Sigmoid colon (tissue), 7 donors: ENCODE data around the gene FRRS1. TPM values are rescaled to one million over a fixed set of nuclear protein-coding genes. Genes with fewer than 3 reads are reported as not detected.

Experiments used
- polyA plus RNA-seq, 3 donors: library from polyadenylated mRNA; stranded (reverse); fragments of 200-250 nt; gene quantifications; one replicate each; pipeline ENCODE4 v1.2.3, GENCODE V29; 2013
- small RNA-seq, 3 donors: library from RNA; depleted of rRNA; stranded (forward); fragments of <200 nt; gene quantifications; one replicate each; pipeline ENCODE3, GENCODE V24; 2016
- total RNA-seq, 4 donors: library from RNA; depleted of rRNA; stranded (reverse); fragments of >200 nt; gene quantifications; one replicate each; pipeline ENCODE4 v1.1.0, GENCODE V29; 2016
- donor health status: healthy with polysubstance abuse.
- donor health status: Bipolar disorder and iron deficiency.
- donor health status: healthy.

FRRS1 gene
- total and polyA plus RNA-seq, 7 donors, result 1.6 to 5.6 (median 3.6) TPM

Small RNA genes within 50 kb of the gene (small RNA-seq; reads per million reads assigned to genes)
- 0 reads per million in 3 donors for gene RF00019
- 0 to 0.07 (median 0) reads per million in 3 donors for gene RNU4-75P

Other genes starting within 250 kb of the FRRS1 start
- 10 to 100 TPM in 3 of 4 donors, 1 to 10 TPM in 1; 8.1 to 20.2 (median 11.6) TPM for gene PALMD, start 120.5 kb downstream of the FRRS1 start, total RNA-seq
- gene PALMD, start 120.5 kb downstream of the FRRS1 start, polyA plus RNA-seq, result 1 to 10 TPM in 2 of 3 donors, under 1 TPM in 1; 0.92 to 5.2 (median 1.2) TPM
- gene AGL, start 83.7 kb upstream of the FRRS1 start, total RNA-seq, result 10 to 100 TPM; 28.3 to 34.3 (median 32.5) TPM
- 1 to 10 TPM; 5.4 to 8.4 (median 6.5) TPM for gene AGL, start 83.7 kb upstream of the FRRS1 start, polyA plus RNA-seq
- 10 to 100 TPM; 20.2 to 23.9 (median 22.1) TPM for gene SLC35A3, start 203.4 kb upstream of the FRRS1 start, total RNA-seq
- gene SLC35A3, start 203.4 kb upstream of the FRRS1 start, polyA plus RNA-seq, result 10 to 100 TPM; 24.3 to 40.6 (median 24.6) TPM